Bronchial epithelial cell (primary cell): Measurements from ENCODE around the gene LRRN2. TPM values are rescaled to one million over a fixed set of nuclear protein-coding genes. Genes with fewer than 3 reads are reported as not detected.

Source experiments
- DNase-seq: peaks from one replicate; pipeline ENCODE4 v3.0.0-alpha.2; 2010; ENCODE audit warnings: low read depth
- FAIRE-seq: peaks from 2 replicates; lab custom pipeline; 2011; peaks lifted over from hg19 to GRCh38; lab: Jason Lieb, UNC
- H3K27me3 ChIP-seq: 2 replicates; pipeline ENCODE4 v1.5.1; 2011; ENCODE audit warnings: low read length; ENCODE audit not compliant: control insufficient read depth, insufficient read depth
- H3K36me3 ChIP-seq: 2 replicates; pipeline ENCODE4 v1.5.1; 2011; ENCODE audit warnings: low read length; ENCODE audit not compliant: control insufficient read depth, insufficient read depth
- H3K4me3 ChIP-seq: 2 replicates; pipeline ENCODE4 v1.5.1; 2011; ENCODE audit warnings: mild to moderate bottlenecking, low read depth, low read length, control low read depth
- CTCF ChIP-seq: IDR thresholded peaks from 2 replicates; pipeline ENCODE4 v1.5.1; 2011; ENCODE audit warnings: mild to moderate bottlenecking, moderate library complexity, low read length, control low read depth, inconsistent platforms; ENCODE audit not compliant: insufficient read depth, severe bottlenecking
- total RNA-seq: library from RNA; depleted of rRNA; stranded (reverse); fragments of >200 nt; gene quantifications from 2 replicates; pipeline ENCODE4 v1.2.1, GENCODE V29; 2014

The LRRN2 gene
- total RNA-seq, 1 donor from 2014 or later = not detected

- no peak for DNase-seq
- H3K4me3 ChIP-seq = no peak overlapping the region
- H3K36me3 ChIP-seq = no peaks in the 10 kb centered on the region
- no peak for FAIRE-seq
- H3K27me3 ChIP-seq = peaks cover 24% of the 10 kb centered on the region
- no peak for TF ChIP-seq CTCF
Measured at GRCh38 chr1:204711103-204711946, 25.8 kb upstream of the LRRN2 start.

GRCh38 chr1:204709960-204710912 lies 24.7 kb upstream of the LRRN2 start:
- peaks cover 24% of the 10 kb centered on the region for H3K27me3 ChIP-seq
- FAIRE-seq (no peak), DNase-seq (no peak)
- TF ChIP-seq CTCF = no peak
- H3K36me3 ChIP-seq = no peaks in the 10 kb centered on the region
- no peak overlapping the region for H3K4me3 ChIP-seq

- no peak for FAIRE-seq
- no peak for DNase-seq
- no peak for TF ChIP-seq CTCF
- H3K4me3 ChIP-seq = no peak overlapping the region
- no peaks in the 10 kb centered on the region for H3K36me3 ChIP-seq
- peaks cover 21% of the 10 kb centered on the region for H3K27me3 ChIP-seq
Measured at GRCh38 chr1:204709021-204709420, 23.5 kb upstream of the LRRN2 start.

GRCh38 chr1:204706838-204707509 lies 21.4 kb upstream of the LRRN2 start:
- H3K4me3 ChIP-seq = no peak overlapping the region
- FAIRE-seq = no peak
- DNase-seq = no peak
- H3K27me3 ChIP-seq = peaks cover 8% of the 10 kb centered on the region
- no peaks in the 10 kb centered on the region for H3K36me3 ChIP-seq
- no peak for TF ChIP-seq CTCF

- Histone ChIP-seq H3K27me3 (peaks cover 4% of the 10 kb centered on the region), H3K4me3 (no peak overlapping the region), H3K36me3 (no peaks in the 10 kb centered on the region)
- FAIRE-seq (no peak), DNase-seq (no peak)
- TF ChIP-seq CTCF = no peak
Measured at GRCh38 chr1:204705888-204706837, 20.6 kb upstream of the LRRN2 start.
